ENCODE measurements around the gene MICB.
A peak's percentile ranks its signal among the peaks of the same experiment; 100 is the strongest.
"Not testable (repeated sequence)": the region's sequence is repeated elsewhere in the genome, so short reads cannot be mapped to it uniquely, and the experiment has no call there.

MICB gene

GRCh38 chr6:31547727-31548543 is 50.0 kb downstream of the MICB start:
- DNase-seq (ENCODE audit: insufficient read length) (no peak), FAIRE-seq (no peak)
- TF ChIP-seq POLR2AphosphoS5 (IDR thresholded peaks at IDR 0.05; ENCODE audit: low read depth, low read length): 0 out of 2 replicates have a peak, but pooled peaks have one; percentile 3
- no peak for TF ChIP-seq POLR2A (IDR thresholded peaks at IDR 0.05; ENCODE audit: low read depth, low read length)

GRCh38 chr6:31548544-31548873 is 50.6 kb downstream of the MICB start:
- DNase-seq (ENCODE audit: insufficient read length) (no peak), FAIRE-seq (no peak)
- no peak for TF ChIP-seq POLR2AphosphoS5 (IDR thresholded peaks at IDR 0.05; ENCODE audit: low read depth, low read length)
- no peak for TF ChIP-seq POLR2A (IDR thresholded peaks at IDR 0.05; ENCODE audit: low read depth, low read length)
- no peak for TF ChIP-seq TAF1 (IDR thresholded peaks at IDR 0.05; ENCODE audit: borderline replicate concordance, low read depth, low read length)

GRCh38 chr6:31551371-31551770 is 53.4 kb downstream of the MICB start:
- peak; percentile 62 for FAIRE-seq
- DNase-seq (ENCODE audit: insufficient read length): not testable (repeated sequence)

GRCh38 chr6:31556307-31556706 is 58.4 kb downstream of the MICB start:
- no peak for TF ChIP-seq POLR2A (IDR thresholded peaks at IDR 0.05; ENCODE audit: low read depth, low read length)
- TF ChIP-seq POLR2AphosphoS5 (IDR thresholded peaks at IDR 0.05; ENCODE audit: low read depth, low read length): no peak
- TF ChIP-seq TAF1 (IDR thresholded peaks at IDR 0.05; ENCODE audit: borderline replicate concordance, low read depth, low read length): no peak
- DNase-seq (ENCODE audit: insufficient read length) (no peak), FAIRE-seq (peak; percentile 69)

- peak; percentile 9 for FAIRE-seq
- no peak for DNase-seq (ENCODE audit: insufficient read length)
- TF ChIP-seq TAF1 (IDR thresholded peaks at IDR 0.05; ENCODE audit: borderline replicate concordance, low read depth, low read length) (no peak), POLR2AphosphoS5 (IDR thresholded peaks at IDR 0.05; ENCODE audit: low read depth, low read length) (no peak), POLR2A (IDR thresholded peaks at IDR 0.05; ENCODE audit: low read depth, low read length) (no peak)
Observed at GRCh38 chr6:31557443-31558317, 59.7 kb downstream of the MICB start.

GRCh38 chr6:31558318-31558625 is 60.3 kb downstream of the MICB start:
- FAIRE-seq: no peak
- TF ChIP-seq POLR2AphosphoS5 (IDR thresholded peaks at IDR 0.05; ENCODE audit: low read depth, low read length) (no peak), TAF1 (IDR thresholded peaks at IDR 0.05; ENCODE audit: borderline replicate concordance, low read depth, low read length) (no peak), POLR2A (IDR thresholded peaks at IDR 0.05; ENCODE audit: low read depth, low read length) (no peak; the same call in 1 of the 2 replicates)
- no peak for DNase-seq (ENCODE audit: insufficient read length)

GRCh38 chr6:31558631-31559500 is 60.9 kb downstream of the MICB start:
- TF ChIP-seq POLR2AphosphoS5 (IDR thresholded peaks at IDR 0.05; ENCODE audit: low read depth, low read length) (peak; percentile 91), TAF1 (IDR thresholded peaks at IDR 0.05; ENCODE audit: borderline replicate concordance, low read depth, low read length) (peak; percentile 45), POLR2A (IDR thresholded peaks at IDR 0.05; ENCODE audit: low read depth, low read length) (peak; percentile 80)
- FAIRE-seq: peak; percentile 94
- peak; percentile 66 for DNase-seq (ENCODE audit: insufficient read length)

- DNase-seq (ENCODE audit: insufficient read length) (no peak), FAIRE-seq (no peak)
- TF ChIP-seq TAF1 (IDR thresholded peaks at IDR 0.05; ENCODE audit: borderline replicate concordance, low read depth, low read length): no peak
- peak; percentile 34; the same call in 1 of the 2 replicates for TF ChIP-seq POLR2A (IDR thresholded peaks at IDR 0.05; ENCODE audit: low read depth, low read length)
Observed at GRCh38 chr6:31559606-31559957, 61.6 kb downstream of the MICB start.

GRCh38 chr6:31559958-31560696 is 62.2 kb downstream of the MICB start:
- peak; percentile 93 for FAIRE-seq
- peak; percentile 59 for DNase-seq (ENCODE audit: insufficient read length)
- TF ChIP-seq POLR2A (IDR thresholded peaks at IDR 0.05; ENCODE audit: low read depth, low read length) (no peak), POLR2AphosphoS5 (IDR thresholded peaks at IDR 0.05; ENCODE audit: low read depth, low read length) (peak; percentile 34)

- TF ChIP-seq POLR2A (IDR thresholded peaks at IDR 0.05; ENCODE audit: low read depth, low read length) (no peak), TAF1 (IDR thresholded peaks at IDR 0.05; ENCODE audit: borderline replicate concordance, low read depth, low read length) (no peak), POLR2AphosphoS5 (IDR thresholded peaks at IDR 0.05; ENCODE audit: low read depth, low read length) (no peak)
- no peak for DNase-seq (ENCODE audit: insufficient read length)
- FAIRE-seq: peak; percentile 9
Observed at GRCh38 chr6:31560697-31561058, 62.7 kb downstream of the MICB start.

All from GM12892 (cell line).